HepG2 (cell line): ENCODE data around the gene VAC14. TPM values are rescaled to one million over a fixed set of nuclear protein-coding genes. Genes with fewer than 3 reads are reported as not detected.

ENCODE experiments used
- AKAP8 ChIP-seq: sonication (generic); formaldehyde crosslinking; IDR thresholded peaks from 2 replicates; pipeline ENCODE4 v1.5.1; 2020; ENCODE audit warnings: mild to moderate bottlenecking, missing genetic modification reagents
- ARNT2 ChIP-seq: sonication (generic); formaldehyde crosslinking; IDR thresholded peaks from 2 replicates; pipeline ENCODE4 v1.8.0; 2022; ENCODE audit warnings: mild to moderate bottlenecking, low read depth, missing genetic modification reagents, moderate library complexity
- BRF2 ChIP-seq: sonication (generic); formaldehyde crosslinking; IDR thresholded peaks from 2 replicates; pipeline ENCODE4 v1.8.1; 2022; ENCODE audit warnings: mild to moderate bottlenecking, missing genetic modification reagents
- DDIT3 ChIP-seq: sonication (generic); formaldehyde crosslinking; IDR thresholded peaks from 2 replicates; pipeline ENCODE4 v1.4.0; 2020; ENCODE audit warnings: mild to moderate bottlenecking, missing genetic modification reagents
- EEA1 ChIP-seq: sonication (generic); formaldehyde crosslinking; IDR thresholded peaks from 2 replicates; pipeline ENCODE4 v1.5.1; 2020; ENCODE audit warnings: mild to moderate bottlenecking, missing genetic modification reagents, borderline replicate concordance
- ELF1 ChIP-seq: sonication (generic); formaldehyde crosslinking; IDR thresholded peaks from 2 replicates; pipeline ENCODE4 v1.4.0; 2020; ENCODE audit warnings: missing genetic modification reagents
- IKZF1 ChIP-seq: fragments of 450-650 bp; IDR thresholded peaks from 2 replicates; pipeline ENCODE4 v1.7.1; 2016
- JUND ChIP-seq: sonication (generic); formaldehyde crosslinking; IDR thresholded peaks from 2 replicates; pipeline ENCODE4 v1.8.0; 2022; ENCODE audit warnings: mild to moderate bottlenecking, missing genetic modification reagents
- RFX3 ChIP-seq: IDR thresholded peaks from 2 replicates; pipeline ENCODE4 v1.6.1; 2016; ENCODE audit warnings: missing biosample characterization, missing genetic modification reagents
- SSRP1 ChIP-seq: IDR thresholded peaks from 2 replicates; pipeline ENCODE4 v1.6.1; 2016; ENCODE audit warnings: control low read depth
- TCF7 ChIP-seq: sonication (generic); IDR thresholded peaks from 2 replicates; pipeline ENCODE4 v1.6.1; 2016; ENCODE audit warnings: antibody characterized with exemption, low read depth
- THAP11 ChIP-seq: IDR thresholded peaks from 2 replicates; pipeline ENCODE4 v1.6.1; 2016; ENCODE audit warnings: missing biosample characterization, missing genetic modification reagents
- ZFP62 ChIP-seq: sonication (generic); formaldehyde crosslinking; IDR thresholded peaks from 2 replicates; pipeline ENCODE4 v1.4.0; 2020; ENCODE audit warnings: missing genetic modification reagents
- ZMYM4 ChIP-seq: sonication (generic); formaldehyde crosslinking; IDR thresholded peaks from 2 replicates; pipeline ENCODE4 v1.8.1; 2023; ENCODE audit warnings: mild to moderate bottlenecking, missing genetic modification reagents
- ZNF30 ChIP-seq: sonication (generic); formaldehyde crosslinking; IDR thresholded peaks from 2 replicates; pipeline ENCODE4 v1.5.0; 2020; ENCODE audit warnings: mild to moderate bottlenecking, missing genetic modification reagents
- ZNF318 ChIP-seq: sonication (generic); formaldehyde crosslinking; IDR thresholded peaks from 2 replicates; pipeline ENCODE4 v1.4.0; 2020; ENCODE audit warnings: mild to moderate bottlenecking, missing genetic modification reagents
- ZNF326 ChIP-seq: sonication (generic); formaldehyde crosslinking; IDR thresholded peaks from 2 replicates; pipeline ENCODE4 v1.4.0; 2020; ENCODE audit warnings: missing genetic modification reagents, borderline replicate concordance
- ZNF44 ChIP-seq: sonication (generic); formaldehyde crosslinking; IDR thresholded peaks from 2 replicates; pipeline ENCODE4 v1.5.1; 2020; ENCODE audit warnings: mild to moderate bottlenecking, missing genetic modification reagents
- ZNF567 ChIP-seq: sonication (generic); formaldehyde crosslinking; IDR thresholded peaks from 2 replicates; pipeline ENCODE4 v1.8.1; 2023; ENCODE audit warnings: mild to moderate bottlenecking, missing genetic modification reagents, borderline replicate concordance
- ZNF878 ChIP-seq: sonication (generic); formaldehyde crosslinking; IDR thresholded peaks from 2 replicates; pipeline ENCODE4 v1.8.1; 2023; ENCODE audit warnings: mild to moderate bottlenecking, missing genetic modification reagents, moderate library complexity
- ZSCAN25 ChIP-seq: sonication (generic); formaldehyde crosslinking; IDR thresholded peaks from 2 replicates; pipeline ENCODE4 v1.8.0; 2022; ENCODE audit warnings: mild to moderate bottlenecking, missing genetic modification reagents
- ZZZ3 ChIP-seq: sonication (generic); formaldehyde crosslinking; IDR thresholded peaks from 2 replicates; pipeline ENCODE4 v1.4.0; 2020; ENCODE audit warnings: missing genetic modification reagents, mild to moderate bottlenecking, borderline replicate concordance
- polyA plus RNA-seq, 8 experiments: library from polyadenylated mRNA; depleted of rRNA in 3 of 8; stranded (reverse) in 7 of 8; unstranded in 1 of 8; fragments of >200 nt; fragmentation: Illumina TruSeq in 4 of 8; extraction: Trizol in 4 of 8; gene quantifications; 2 replicates each; pipeline versions ENCODE4 v1.2.1 to v1.2.3, GENCODE V29; 2011 to 2016; ENCODE audit warnings: low read depth in 4 of 8, missing spikeins in 1 of 8, mixed read lengths in 1 of 8; ENCODE audit not compliant: insufficient read depth in 1 of 8
- total RNA-seq, 5 experiments: library from RNA; depleted of rRNA; stranded (reverse); fragments of >200 nt; fragmentation: Illumina TruSeq; extraction: Trizol; gene quantifications; 2 replicates each; pipeline ENCODE4 v1.2.3, GENCODE V29; 2016; ENCODE audit warnings: low read depth in 1 of 5

Gene VAC14
- total and polyA plus RNA-seq, 2 of the 13 experiments (the other 11 are each of a cell fraction or from before 2014, with no cell fraction given) = 23.5 to 24.6 TPM

- TF ChIP-seq BRF2 (CRISPR knock-in tag) (peak; percentile 58; the same call in 1 of the 2 replicates), ZNF30 (CRISPR knock-in tag) (no peak), ZNF44 (CRISPR knock-in tag) (no peak), ZNF878 (CRISPR knock-in tag) (peak; percentile 66; the same call in 1 of the 2 replicates), AKAP8 (peak; percentile 95), ZZZ3 (no peak; the same call in 1 of the 2 replicates), THAP11 (CRISPR knock-in tag) (peak; percentile 52; the same call in 1 of the 2 replicates), SSRP1 (CRISPR knock-in tag) (peak; percentile 91; the same call in 1 of the 2 replicates), ZNF567 (CRISPR knock-in tag) (peak; percentile 6; the same call in 1 of the 2 replicates), IKZF1 (no peak), ZMYM4 (CRISPR knock-in tag) (peak; percentile 49), DDIT3 (CRISPR knock-in tag) (no peak), ZNF318 (no peak; the same call in 1 of the 2 replicates), JUND (CRISPR knock-in tag) (peak; percentile 83), ELF1 (CRISPR knock-in tag) (no peak; the same call in 1 of the 2 replicates), ARNT2 (CRISPR knock-in tag) (peak; percentile 80), RFX3 (no peak), TCF7 (no peak), ZFP62 (CRISPR knock-in tag) (no peak), EEA1 (no peak), ZSCAN25 (peak; percentile 98), ZNF326 (CRISPR knock-in tag) (no peak; the same call in 1 of the 2 replicates)
These were observed 119.3 kb downstream of the VAC14 start (continued) for GRCh38 chr16:70681382-70682238.
